GM21360 (cell line): ENCODE measurements around the gene HASPIN.
"Not testable (repeated sequence)": the region's sequence is repeated elsewhere in the genome, so short reads cannot be mapped to it uniquely, and the experiment has no call there.

ENCODE experiments used
- ATAC-seq: cut with Tn5 transposase; IDR thresholded peaks from one replicate; pipeline ENCODE4 v1.9.1; 2021; ENCODE audit warnings: mild to moderate bottlenecking, moderate library complexity; ENCODE audit not compliant: unreplicated experiment

The HASPIN gene

DNA sequence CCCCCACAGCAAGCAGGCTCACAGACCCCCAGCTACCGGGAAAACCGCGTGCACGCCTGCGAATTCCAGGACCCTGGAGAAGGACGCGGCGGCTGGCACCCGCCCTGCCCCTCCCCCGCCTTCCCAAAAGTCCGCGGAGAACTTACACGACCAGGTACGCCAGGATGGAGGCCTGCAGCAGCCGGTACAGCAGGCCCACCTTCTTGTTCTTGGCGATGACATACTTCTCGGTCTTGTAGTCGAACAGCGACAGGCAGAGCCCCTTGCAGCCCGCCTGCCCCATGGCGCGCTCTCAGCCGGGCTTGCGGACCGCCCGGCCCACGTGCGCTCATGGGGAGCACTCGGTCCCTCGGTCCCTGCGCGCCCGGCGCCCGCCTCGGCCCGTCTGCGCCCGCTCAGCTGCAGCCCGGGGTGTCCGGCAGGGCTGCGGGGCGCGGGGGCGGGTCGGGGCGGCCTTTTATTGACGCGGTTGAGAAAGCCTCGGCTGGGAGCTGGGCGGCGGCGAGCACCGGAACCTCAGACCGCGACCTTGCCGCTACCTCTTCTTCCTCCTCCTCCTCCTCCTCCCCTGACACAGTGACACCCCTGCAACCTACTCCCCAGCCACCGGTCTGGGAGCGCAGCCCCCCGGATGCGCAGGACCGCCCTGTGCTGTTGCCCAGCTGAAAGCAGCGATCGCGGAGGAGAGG is 27.8 kb upstream of the HASPIN start, which contains the start of gene P2RX5:
P2RX5 (minus strand) TSS at position 433 of the 689 bp plus-strand sequence; CDS start at position 283, 150 bp downstream.
- no peak for ATAC-seq

DNA sequence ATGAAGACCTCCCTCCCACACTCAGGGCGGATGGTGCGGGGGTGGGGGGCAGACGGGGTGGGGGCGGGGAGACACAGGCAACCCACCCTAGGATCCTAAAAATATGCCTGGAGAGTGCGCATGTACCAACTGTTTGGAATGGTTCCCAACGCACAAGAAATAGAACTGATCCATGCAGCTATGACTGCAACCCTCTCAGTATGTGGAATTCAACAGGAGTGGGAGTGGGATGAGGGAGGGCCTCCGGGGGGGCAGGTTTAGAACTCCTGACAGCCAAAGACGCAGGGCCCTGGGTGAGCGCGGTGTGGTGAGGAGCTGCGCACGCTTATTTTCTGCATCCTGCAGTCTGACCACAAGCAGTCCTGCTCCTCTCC is 26.6 kb upstream of the HASPIN start:
- no peak for ATAC-seq

DNA sequence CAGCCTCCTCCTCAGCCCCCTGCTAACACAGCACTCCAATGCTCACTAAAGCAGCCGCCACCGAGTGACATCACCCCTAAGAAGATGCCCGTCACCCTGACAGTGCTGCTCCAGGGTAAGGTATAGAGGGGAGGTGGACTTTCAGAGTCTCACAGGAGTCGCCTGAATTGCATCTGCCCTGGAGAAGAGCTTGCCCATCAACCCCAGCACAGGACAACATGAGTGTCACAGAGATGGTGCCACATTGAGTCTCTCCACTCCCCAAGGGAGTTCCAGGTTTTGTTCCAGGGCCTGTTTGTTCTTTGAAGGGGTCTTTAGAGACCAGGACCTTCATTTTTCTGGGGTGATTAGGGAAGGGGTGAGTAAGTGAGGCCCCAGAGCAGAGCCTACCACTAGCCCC is 25.6 kb upstream of the HASPIN start:
- ATAC-seq: no peak

- ATAC-seq: no peak
Observed at GRCh38 chr17:3699951-3700350, 23.8 kb upstream of the HASPIN start.

- not testable (repeated sequence) for ATAC-seq
Observed at GRCh38 chr17:3702041-3702539, 21.6 kb upstream of the HASPIN start.

DNA sequence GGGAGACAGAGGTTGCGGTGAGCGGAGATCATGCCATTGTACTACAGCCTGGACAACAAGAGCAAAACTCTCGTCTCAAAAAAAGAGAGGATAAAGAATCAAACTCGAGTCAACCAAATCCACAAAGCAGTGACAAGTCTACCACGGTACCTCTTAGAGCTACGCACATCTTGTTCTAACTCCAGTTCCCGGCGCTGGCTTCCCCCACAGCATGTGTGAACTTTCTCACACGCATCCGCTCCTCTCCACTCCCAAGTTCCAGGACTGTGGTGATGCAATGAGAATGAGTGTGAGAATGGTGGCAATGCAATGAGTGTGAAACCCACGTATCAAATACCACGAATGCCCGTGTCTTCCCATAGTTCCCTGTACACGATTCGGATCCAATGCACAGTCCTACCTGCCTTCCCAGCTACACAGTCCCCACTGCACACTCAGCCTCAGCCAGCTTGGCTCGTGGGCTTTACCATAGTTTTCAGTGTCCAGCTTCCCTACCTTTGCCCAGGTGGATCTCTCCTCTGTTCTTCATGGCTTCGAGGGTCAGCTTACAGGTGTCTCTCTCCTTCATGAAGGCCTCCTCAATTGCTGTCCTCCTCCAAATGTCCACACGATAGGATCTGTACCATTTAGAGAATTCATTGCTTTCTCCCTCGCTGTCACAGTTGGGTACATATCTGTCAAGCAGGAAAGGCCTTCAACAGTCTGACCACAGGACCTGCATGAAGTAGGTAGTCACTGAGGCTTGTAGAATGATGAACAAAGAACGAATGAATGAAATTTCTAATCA is 18.6 kb upstream of the HASPIN start:
- no peak for ATAC-seq

DNA sequence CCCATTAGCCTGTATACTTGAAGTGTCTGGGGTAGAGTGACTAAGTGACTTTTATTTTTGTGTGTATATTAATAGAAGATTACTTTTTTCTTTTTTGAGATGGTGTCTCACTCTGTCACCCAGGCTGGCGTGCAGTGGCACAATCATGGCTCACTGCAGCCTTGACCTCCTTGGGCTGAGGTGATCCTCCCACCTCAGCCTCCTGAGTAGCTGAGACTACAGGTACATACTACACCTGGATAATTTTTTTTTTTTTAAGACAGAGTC is 18.1 kb upstream of the HASPIN start:
- ATAC-seq: not testable (repeated sequence)

- no peak for ATAC-seq
Observed at GRCh38 chr17:3708366-3708765, 15.3 kb upstream of the HASPIN start.

DNA sequence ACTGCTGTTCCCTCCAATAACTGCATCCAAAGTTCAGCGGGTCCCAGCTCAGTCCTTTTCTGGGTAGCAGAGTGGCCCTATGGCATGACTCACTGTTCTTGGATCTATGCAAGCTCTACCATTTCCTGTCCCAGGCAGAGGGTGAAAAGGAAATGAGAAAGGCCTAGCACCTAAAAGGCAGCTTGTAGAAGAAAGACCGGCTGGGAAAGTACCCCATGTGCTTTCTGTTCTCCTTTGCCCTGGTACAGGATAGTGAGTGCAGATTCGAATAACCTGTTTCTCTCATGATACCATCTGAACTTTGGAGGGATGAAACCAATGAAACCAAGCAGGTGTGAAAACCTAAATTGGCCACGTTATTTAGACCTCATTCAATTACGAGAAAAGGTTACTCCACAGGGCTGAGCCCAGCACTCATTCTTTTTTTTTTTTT is 12.7 kb upstream of the HASPIN start:
- ATAC-seq: peak; percentile 88

- ATAC-seq: no peak
Observed at GRCh38 chr17:3712811-3713463, 10.8 kb upstream of the HASPIN start.

GRCh38 chr17:3715296-3715695 is 8.4 kb upstream of the HASPIN start:
- no peak for ATAC-seq

DNA sequence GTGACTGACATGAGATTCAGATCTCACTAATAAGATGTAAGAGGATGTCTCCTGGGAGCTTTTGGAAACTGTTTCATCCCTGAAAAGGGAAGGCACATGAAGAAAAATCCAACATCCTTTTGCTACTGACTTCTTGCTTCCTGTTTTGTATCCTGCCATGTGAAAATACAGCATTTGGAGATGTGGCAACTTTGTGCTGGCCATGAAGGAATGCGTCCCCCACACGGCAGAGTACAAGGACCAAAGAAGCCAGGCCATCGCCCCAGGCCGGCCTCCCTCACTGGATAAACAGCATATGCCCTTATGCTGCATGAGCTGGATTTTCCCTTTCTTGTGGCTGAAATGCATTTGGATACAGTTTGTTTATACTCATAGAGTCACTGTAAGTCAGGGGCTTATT is 5.5 kb upstream of the HASPIN start:
- ATAC-seq: no peak

DNA sequence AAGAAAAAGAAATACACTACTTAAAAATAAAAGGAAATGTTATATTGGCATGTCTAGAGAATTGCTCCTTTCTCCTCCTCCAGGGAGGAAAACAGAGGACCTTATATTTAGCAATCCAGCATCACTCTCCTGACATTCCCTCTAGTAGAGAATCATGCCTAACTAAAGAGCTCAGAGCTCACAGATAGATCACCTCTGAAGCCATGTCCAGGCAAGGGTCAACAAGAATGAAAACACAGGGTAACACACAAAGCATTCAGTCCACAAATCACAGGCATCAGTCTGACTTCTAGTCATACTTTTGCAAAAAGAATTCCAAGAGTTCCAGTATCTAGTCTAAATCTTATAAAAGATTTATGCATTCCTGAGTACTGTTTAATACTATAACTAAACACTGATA is 4.4 kb upstream of the HASPIN start:
- no peak for ATAC-seq

GRCh38 chr17:3722716-3723115 is 987 bp upstream of the HASPIN start:
- no peak for ATAC-seq

GRCh38 chr17:3723188-3723555 is 531 bp upstream of the HASPIN start:
- no peak for ATAC-seq

- no peak for ATAC-seq
Observed at GRCh38 chr17:3724378-3725077, 825 bp downstream of the HASPIN start.

DNA sequence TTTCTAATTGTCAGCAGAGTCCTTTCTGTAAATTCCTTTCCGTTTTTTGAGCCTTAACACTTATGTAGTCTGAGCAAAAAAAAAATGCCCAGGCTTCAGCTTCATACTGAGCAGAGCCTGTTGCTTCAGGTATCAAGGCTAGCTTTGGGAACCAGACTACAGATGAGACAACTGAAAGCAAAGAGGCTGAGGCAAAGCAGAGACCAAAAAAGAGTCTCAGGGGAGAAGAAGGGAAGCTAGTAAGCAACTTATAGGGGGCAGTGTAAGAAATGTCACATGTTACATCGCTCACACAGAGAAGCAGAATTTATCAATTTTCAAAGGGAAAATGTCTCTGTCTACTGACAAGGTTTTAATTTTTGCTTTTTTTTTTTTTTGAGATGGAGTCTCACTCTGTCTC is 3.3 kb downstream of the HASPIN start:
- ATAC-seq: no peak

- ATAC-seq: not testable (repeated sequence)
Observed at GRCh38 chr17:3728099-3728498, 4.4 kb downstream of the HASPIN start.

- no peak for ATAC-seq
Observed at GRCh38 chr17:3729881-3730280, 6.2 kb downstream of the HASPIN start.

GRCh38 chr17:3730881-3731429 is 7.3 kb downstream of the HASPIN start:
- no peak for ATAC-seq

DNA sequence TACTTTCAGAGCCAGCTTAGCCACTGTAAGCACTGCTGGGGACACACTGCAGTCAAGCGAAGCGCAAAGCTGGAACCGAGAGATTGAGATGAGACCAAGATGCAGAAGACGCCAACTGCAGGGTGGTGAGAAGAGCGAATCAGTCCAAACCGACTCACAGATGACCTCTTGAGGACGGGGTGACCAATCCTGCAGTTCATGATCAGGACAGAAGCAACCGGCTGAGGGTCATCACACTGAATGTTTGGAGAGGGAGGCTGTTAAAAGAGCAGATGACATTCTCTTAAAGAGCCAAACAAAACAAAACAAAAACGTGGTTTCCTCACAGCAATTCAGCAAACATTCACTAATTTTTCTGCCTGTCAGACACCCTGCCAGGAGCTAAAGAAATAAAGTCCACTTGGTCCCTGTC is 8.5 kb downstream of the HASPIN start:
- ATAC-seq: no peak
